HepG2 (cell line): Measurements from ENCODE around the gene ENO3. TPM values are rescaled to one million over a fixed set of nuclear protein-coding genes. Genes with fewer than 3 reads are reported as not detected.

Experiments used
- CHD2 ChIP-seq: IDR thresholded peaks from 2 replicates; pipeline ENCODE4 v1.6.1; 2011; ENCODE audit warnings: low read depth, low read length, improper control_type of control experiment
- PAXIP1 ChIP-seq: sonication (generic); formaldehyde crosslinking; conservative IDR thresholded peaks from 2 replicates; pipeline ENCODE4 v1.4.0; 2020; ENCODE audit warnings: mild to moderate bottlenecking, missing genetic modification reagents, moderate library complexity
- RBFOX2 ChIP-seq: fragments of 200-400 bp; formaldehyde crosslinking; IDR thresholded peaks from 2 replicates; pipeline ENCODE4 v1.6.1; 2017; ENCODE audit warnings: low read depth, mild to moderate bottlenecking, low read length
- SKI ChIP-seq: fragments of 450-650 bp; IDR thresholded peaks from one replicate; pipeline ENCODE4 v1.6.1; 2018; ENCODE audit warnings: mild to moderate bottlenecking; ENCODE audit not compliant: partially characterized antibody
- SP1 ChIP-seq, 2 experiments: fragments of 450-650 bp in 1 of 2; sonication (generic) in 1 of 2; formaldehyde crosslinking in 1 of 2; IDR thresholded peaks; 2 replicates each; pipeline versions ENCODE4 v1.4.0 to v1.6.1; 2016 to 2020; ENCODE audit warnings: missing genetic modification reagents in 1 of 2
- ZFX ChIP-seq: sonication (generic); formaldehyde crosslinking; IDR thresholded peaks from 2 replicates; pipeline ENCODE4 v1.4.0; 2020; ENCODE audit warnings: mild to moderate bottlenecking, low read depth, missing genetic modification reagents, moderate library complexity
- ZNF460 ChIP-seq: sonication (generic); formaldehyde crosslinking; IDR thresholded peaks from 2 replicates; pipeline ENCODE4 v1.5.1; 2020; ENCODE audit warnings: missing genetic modification reagents, mild to moderate bottlenecking, borderline replicate concordance
- ZNF710 ChIP-seq: sonication (generic); formaldehyde crosslinking; IDR thresholded peaks from 2 replicates; pipeline ENCODE4 v1.5.0; 2020; ENCODE audit warnings: mild to moderate bottlenecking, missing genetic modification reagents, borderline replicate concordance
- ZNF776 ChIP-seq: sonication (generic); formaldehyde crosslinking; IDR thresholded peaks from 2 replicates; pipeline ENCODE4 v1.4.0; 2020; ENCODE audit warnings: mild to moderate bottlenecking, missing genetic modification reagents
- ZNF788 ChIP-seq: sonication (generic); formaldehyde crosslinking; IDR thresholded peaks from 2 replicates; pipeline ENCODE4 v1.5.0; 2020; ENCODE audit warnings: mild to moderate bottlenecking, missing genetic modification reagents, borderline replicate concordance
- ZSCAN20 ChIP-seq: sonication (generic); formaldehyde crosslinking; IDR thresholded peaks from 2 replicates; pipeline ENCODE4 v1.4.0; 2020; ENCODE audit warnings: missing genetic modification reagents, mild to moderate bottlenecking, borderline replicate concordance
- polyA plus RNA-seq, 8 experiments: library from polyadenylated mRNA; depleted of rRNA in 3 of 8; stranded (reverse) in 7 of 8; unstranded in 1 of 8; fragments of >200 nt; fragmentation: Illumina TruSeq in 4 of 8; extraction: Trizol in 4 of 8; gene quantifications; 2 replicates each; pipeline versions ENCODE4 v1.2.1 to v1.2.3, GENCODE V29; 2011 to 2016; ENCODE audit warnings: low read depth in 4 of 8, missing spikeins in 1 of 8, mixed read lengths in 1 of 8; ENCODE audit not compliant: insufficient read depth in 1 of 8
- total RNA-seq, 5 experiments: library from RNA; depleted of rRNA; stranded (reverse); fragments of >200 nt; fragmentation: Illumina TruSeq; extraction: Trizol; gene quantifications; 2 replicates each; pipeline ENCODE4 v1.2.3, GENCODE V29; 2016; ENCODE audit warnings: low read depth in 1 of 5
- TF ChIP-seq, protein P1 (sequence below): sonication (generic); formaldehyde crosslinking; IDR thresholded peaks from 2 replicates; pipeline ENCODE4 v1.8.1; 2023; ENCODE audit warnings: mild to moderate bottlenecking, missing genetic modification reagents
- TF ChIP-seq, protein P2 (sequence below): sonication (generic); formaldehyde crosslinking; IDR thresholded peaks from 2 replicates; pipeline ENCODE4 v1.4.0; 2020; ENCODE audit warnings: low read depth, missing genetic modification reagents
- TF ChIP-seq, protein P3 (sequence below): sonication (generic); formaldehyde crosslinking; IDR thresholded peaks from 2 replicates; pipeline ENCODE4 v1.4.0; 2020; ENCODE audit warnings: missing genetic modification reagents, borderline replicate concordance

Gene ENO3
- total and polyA plus RNA-seq, 2 of the 13 experiments (the other 11 are each of a cell fraction or from before 2014, with no cell fraction given), result 59.8 to 69.8 TPM

DNA sequence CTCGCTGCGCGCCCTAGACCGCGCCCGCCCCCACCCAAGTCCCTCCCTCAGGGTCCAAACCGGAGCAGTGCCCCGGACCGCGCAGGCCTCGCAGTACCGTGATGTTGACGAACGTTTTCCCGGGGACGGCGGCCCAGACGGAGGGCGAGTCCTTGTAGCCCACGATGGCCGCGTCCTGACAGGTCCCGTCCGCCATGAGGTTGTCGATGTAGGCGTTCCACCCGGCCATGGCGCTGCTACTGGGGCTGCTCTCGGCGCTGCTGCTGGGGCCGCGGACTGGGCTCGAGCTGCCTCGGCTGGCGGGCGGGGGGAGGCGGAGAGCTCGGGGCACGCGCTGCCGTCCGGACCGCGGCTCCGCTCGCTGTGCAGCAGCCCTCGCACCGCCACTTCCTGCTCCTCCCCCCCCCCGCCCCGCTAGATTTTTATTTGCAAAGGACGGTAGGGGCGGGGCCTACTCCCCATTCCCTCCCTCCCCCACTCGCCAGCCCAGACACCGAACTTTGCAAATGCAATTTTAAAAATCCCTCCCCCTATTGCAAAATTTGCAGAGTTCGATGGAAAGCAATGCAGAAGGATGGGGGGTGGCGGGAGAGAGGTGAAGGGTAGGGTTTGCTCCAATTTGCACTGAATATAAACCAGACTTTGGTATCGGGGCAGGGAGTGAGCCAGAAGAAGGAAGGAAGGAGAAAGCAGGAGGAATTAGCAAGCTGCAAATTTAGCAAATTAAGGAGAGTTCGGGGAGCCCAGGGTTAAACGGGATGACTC lies 2.6 kb upstream of the ENO3 start, which contains the start of gene PFN1 (continued):
- TF ChIP-seq, protein P1, sequence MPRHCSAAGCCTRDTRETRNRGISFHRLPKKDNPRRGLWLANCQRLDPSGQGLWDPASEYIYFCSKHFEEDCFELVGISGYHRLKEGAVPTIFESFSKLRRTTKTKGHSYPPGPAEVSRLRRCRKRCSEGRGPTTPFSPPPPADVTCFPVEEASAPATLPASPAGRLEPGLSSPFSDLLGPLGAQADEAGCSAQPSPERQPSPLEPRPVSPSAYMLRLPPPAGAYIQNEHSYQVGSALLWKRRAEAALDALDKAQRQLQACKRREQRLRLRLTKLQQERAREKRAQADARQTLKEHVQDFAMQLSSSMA, result peak; percentile 47; the same call in 1 of the 2 replicates
- TF ChIP-seq CHD2, result peak; percentile 32; the same call in 1 of the 2 replicates
- TF ChIP-seq ZFX (CRISPR knock-in tag), result peak; percentile 23; the same call in 1 of the 2 replicates
- no peak; the same call in 1 of the 2 replicates for TF ChIP-seq ZNF460
- TF ChIP-seq ZNF788 (CRISPR knock-in tag), result peak; percentile 18; the same call in 1 of the 2 replicates
- TF ChIP-seq SKI, result peak; percentile 75
- TF ChIP-seq, protein P2, sequence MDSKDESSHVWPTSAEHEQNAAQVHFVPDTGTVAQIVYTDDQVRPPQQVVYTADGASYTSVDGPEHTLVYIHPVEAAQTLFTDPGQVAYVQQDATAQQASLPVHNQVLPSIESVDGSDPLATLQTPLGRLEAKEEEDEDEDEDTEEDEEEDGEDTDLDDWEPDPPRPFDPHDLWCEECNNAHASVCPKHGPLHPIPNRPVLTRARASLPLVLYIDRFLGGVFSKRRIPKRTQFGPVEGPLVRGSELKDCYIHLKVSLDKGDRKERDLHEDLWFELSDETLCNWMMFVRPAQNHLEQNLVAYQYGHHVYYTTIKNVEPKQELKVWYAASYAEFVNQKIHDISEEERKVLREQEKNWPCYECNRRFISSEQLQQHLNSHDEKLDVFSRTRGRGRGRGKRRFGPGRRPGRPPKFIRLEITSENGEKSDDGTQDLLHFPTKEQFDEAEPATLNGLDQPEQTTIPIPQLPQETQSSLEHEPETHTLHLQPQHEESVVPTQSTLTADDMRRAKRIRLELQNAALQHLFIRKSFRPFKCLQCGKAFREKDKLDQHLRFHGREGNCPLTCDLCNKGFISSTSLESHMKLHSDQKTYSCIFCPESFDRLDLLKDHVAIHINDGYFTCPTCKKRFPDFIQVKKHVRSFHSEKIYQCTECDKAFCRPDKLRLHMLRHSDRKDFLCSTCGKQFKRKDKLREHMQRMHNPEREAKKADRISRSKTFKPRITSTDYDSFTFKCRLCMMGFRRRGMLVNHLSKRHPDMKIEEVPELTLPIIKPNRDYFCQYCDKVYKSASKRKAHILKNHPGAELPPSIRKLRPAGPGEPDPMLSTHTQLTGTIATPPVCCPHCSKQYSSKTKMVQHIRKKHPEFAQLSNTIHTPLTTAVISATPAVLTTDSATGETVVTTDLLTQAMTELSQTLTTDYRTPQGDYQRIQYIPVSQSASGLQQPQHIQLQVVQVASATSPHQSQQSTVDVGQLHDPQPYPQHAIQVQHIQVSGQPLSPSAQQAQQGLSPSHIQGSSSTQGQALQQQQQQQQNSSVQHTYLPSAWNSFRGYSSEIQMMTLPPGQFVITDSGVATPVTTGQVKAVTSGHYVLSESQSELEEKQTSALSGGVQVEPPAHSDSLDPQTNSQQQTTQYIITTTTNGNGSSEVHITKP (CRISPR knock-in tag), result peak; percentile 94
- 0 out of 2 replicates have a peak, but pooled peaks have one; percentile 49 for TF ChIP-seq ZSCAN20
- TF ChIP-seq ZNF776 (CRISPR knock-in tag), result peak; percentile 38; the same call in 1 of the 2 replicates
- TF ChIP-seq, protein P3, sequence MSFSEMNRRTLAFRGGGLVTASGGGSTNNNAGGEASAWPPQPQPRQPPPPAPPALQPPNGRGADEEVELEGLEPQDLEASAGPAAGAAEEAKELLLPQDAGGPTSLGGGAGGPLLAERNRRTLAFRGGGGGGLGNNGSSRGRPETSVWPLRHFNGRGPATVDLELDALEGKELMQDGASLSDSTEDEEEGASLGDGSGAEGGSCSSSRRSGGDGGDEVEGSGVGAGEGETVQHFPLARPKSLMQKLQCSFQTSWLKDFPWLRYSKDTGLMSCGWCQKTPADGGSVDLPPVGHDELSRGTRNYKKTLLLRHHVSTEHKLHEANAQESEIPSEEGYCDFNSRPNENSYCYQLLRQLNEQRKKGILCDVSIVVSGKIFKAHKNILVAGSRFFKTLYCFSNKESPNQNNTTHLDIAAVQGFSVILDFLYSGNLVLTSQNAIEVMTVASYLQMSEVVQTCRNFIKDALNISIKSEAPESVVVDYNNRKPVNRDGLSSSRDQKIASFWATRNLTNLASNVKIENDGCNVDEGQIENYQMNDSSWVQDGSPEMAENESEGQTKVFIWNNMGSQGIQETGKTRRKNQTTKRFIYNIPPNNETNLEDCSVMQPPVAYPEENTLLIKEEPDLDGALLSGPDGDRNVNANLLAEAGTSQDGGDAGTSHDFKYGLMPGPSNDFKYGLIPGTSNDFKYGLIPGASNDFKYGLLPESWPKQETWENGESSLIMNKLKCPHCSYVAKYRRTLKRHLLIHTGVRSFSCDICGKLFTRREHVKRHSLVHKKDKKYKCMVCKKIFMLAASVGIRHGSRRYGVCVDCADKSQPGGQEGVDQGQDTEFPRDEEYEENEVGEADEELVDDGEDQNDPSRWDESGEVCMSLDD (CRISPR knock-in tag), result peak; percentile 78; the same call in 1 of the 2 replicates
- TF ChIP-seq PAXIP1 (CRISPR knock-in tag), result peak; percentile 43
- no peak for TF ChIP-seq SP1 (IDR thresholded peaks at IDR 0.05)
- peak; percentile 63 for TF ChIP-seq SP1 (CRISPR knock-in tag; IDR thresholded peaks at IDR 0.05)
- peak; percentile 87 for TF ChIP-seq RBFOX2
- TF ChIP-seq ZNF710 (CRISPR knock-in tag), result no peak
